Measurements from ENCODE around the gene COQ7. TPM values are rescaled to one million over a fixed set of nuclear protein-coding genes. Genes with fewer than 3 reads are reported as not detected.

The COQ7 gene
- total RNA-seq, 2 donors from 2014 or later: 20.4 to 22.0 TPM

DNA sequence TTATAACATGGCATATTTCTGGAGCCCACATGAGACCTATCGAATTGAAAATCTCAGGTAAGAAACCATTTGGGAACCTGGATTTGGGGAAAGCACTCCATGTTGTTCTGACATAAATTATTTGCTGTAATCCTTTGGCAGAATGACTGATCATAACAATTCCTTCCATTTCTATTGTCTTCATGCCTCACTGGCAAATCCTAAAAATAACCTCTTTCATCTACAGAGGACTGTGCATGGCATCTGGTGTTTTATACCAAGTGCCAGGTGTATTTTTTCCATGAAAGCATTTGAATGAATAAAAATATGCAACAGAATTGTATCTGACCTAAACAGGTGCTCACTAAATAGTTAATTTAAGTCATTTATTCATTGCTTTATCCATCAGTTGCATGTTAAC, 33.7 kb upstream of the COQ7 start:
- Mint-ChIP-seq H3K4me3 (no peak overlapping the region), H3K4me1 (no peaks in the 10 kb centered on the region), H3K9me3 (peaks cover 16% of the 10 kb centered on the region), H3K36me3 (ENCODE audit: low read depth) (peaks cover 79% of the 10 kb centered on the region), H3K27ac (no peak overlapping the region), H3K27me3 (ENCODE audit: insufficient read depth) (no peaks in the 10 kb centered on the region)
- peaks cover 5% of the 10 kb centered on the region for H3K9me3 ChIP-seq (ENCODE audit: control insufficient read depth, low read length)
- no peaks in the 10 kb centered on the region for H3K4me1 ChIP-seq (ENCODE audit: control insufficient read depth, insufficient read depth, low read length)
- H3K27ac ChIP-seq (ENCODE audit: low read depth, low read length): no peak overlapping the region
- TF ChIP-seq, protein P1, sequence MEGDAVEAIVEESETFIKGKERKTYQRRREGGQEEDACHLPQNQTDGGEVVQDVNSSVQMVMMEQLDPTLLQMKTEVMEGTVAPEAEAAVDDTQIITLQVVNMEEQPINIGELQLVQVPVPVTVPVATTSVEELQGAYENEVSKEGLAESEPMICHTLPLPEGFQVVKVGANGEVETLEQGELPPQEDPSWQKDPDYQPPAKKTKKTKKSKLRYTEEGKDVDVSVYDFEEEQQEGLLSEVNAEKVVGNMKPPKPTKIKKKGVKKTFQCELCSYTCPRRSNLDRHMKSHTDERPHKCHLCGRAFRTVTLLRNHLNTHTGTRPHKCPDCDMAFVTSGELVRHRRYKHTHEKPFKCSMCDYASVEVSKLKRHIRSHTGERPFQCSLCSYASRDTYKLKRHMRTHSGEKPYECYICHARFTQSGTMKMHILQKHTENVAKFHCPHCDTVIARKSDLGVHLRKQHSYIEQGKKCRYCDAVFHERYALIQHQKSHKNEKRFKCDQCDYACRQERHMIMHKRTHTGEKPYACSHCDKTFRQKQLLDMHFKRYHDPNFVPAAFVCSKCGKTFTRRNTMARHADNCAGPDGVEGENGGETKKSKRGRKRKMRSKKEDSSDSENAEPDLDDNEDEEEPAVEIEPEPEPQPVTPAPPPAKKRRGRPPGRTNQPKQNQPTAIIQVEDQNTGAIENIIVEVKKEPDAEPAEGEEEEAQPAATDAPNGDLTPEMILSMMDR (conservative IDR thresholded peaks at IDR 0.05): no peak
- no peaks in the 10 kb centered on the region for H3K27me3 ChIP-seq (ENCODE audit: control insufficient read depth, insufficient read depth, low read length, poor library complexity, severe bottlenecking)
- 95 to 100% methylated on average over 1 of the region's 1 CpG for WGBS, 2 experiments (ENCODE audit: insufficient coverage in 1 of 2, insufficient read length in 1 of 2)
- no peak overlapping the region for H3K4me3 ChIP-seq (ENCODE audit: low read length)
- peaks cover 66% of the 10 kb centered on the region for H3K36me3 ChIP-seq (ENCODE audit: control insufficient read depth, insufficient read depth, low read length)
- no peak for DNase-seq
- no peak overlapping the region for H3K9ac ChIP-seq (ENCODE audit: extremely low read depth, low read length, poor library complexity, severe bottlenecking)

GRCh38 chr16:19040400-19040799, 27.0 kb upstream of the COQ7 start:
- no peak for DNase-seq
- Histone ChIP-seq H3K36me3 (ENCODE audit: control insufficient read depth, insufficient read depth, low read length) (peaks cover 51% of the 10 kb centered on the region), H3K4me3 (ENCODE audit: low read length) (no peak overlapping the region), H3K9ac (ENCODE audit: extremely low read depth, low read length, poor library complexity, severe bottlenecking) (no peak overlapping the region), H3K4me1 (ENCODE audit: control insufficient read depth, insufficient read depth, low read length) (no peaks in the 10 kb centered on the region), H3K27ac (ENCODE audit: low read depth, low read length) (no peak overlapping the region), H3K9me3 (ENCODE audit: control insufficient read depth, low read length) (peaks cover 5% of the 10 kb centered on the region), H3K27me3 (ENCODE audit: control insufficient read depth, insufficient read depth, low read length, poor library complexity, severe bottlenecking) (no peaks in the 10 kb centered on the region)
- no peaks in the 10 kb centered on the region for H3K4me1 Mint-ChIP-seq
- H3K9me3 Mint-ChIP-seq: peaks cover 7% of the 10 kb centered on the region
- WGBS, 2 experiments (ENCODE audit: insufficient coverage in 1 of 2, insufficient read length in 1 of 2): 91 to 96% methylated on average over 1 to 2 of the region's 2 CpGs
- no peak overlapping the region for H3K27ac Mint-ChIP-seq
- peaks cover 69% of the 10 kb centered on the region for H3K36me3 Mint-ChIP-seq (ENCODE audit: low read depth)
- TF ChIP-seq, protein P1 (conservative IDR thresholded peaks at IDR 0.05): no peak
- no peak overlapping the region for H3K4me3 Mint-ChIP-seq
- no peaks in the 10 kb centered on the region for H3K27me3 Mint-ChIP-seq (ENCODE audit: insufficient read depth)

- Mint-ChIP-seq H3K4me1 (no peaks in the 10 kb centered on the region), H3K4me3 (no peak overlapping the region), H3K36me3 (ENCODE audit: low read depth) (peaks cover 54% of the 10 kb centered on the region), H3K9me3 (no peaks in the 10 kb centered on the region), H3K27me3 (ENCODE audit: insufficient read depth) (no peaks in the 10 kb centered on the region), H3K27ac (no peak overlapping the region)
- H3K36me3 ChIP-seq (ENCODE audit: control insufficient read depth, insufficient read depth, low read length): peaks cover 52% of the 10 kb centered on the region
- H3K4me3 ChIP-seq (ENCODE audit: low read length): no peak overlapping the region
- TF ChIP-seq, protein P1 (conservative IDR thresholded peaks at IDR 0.05): no peak
- H3K9me3 ChIP-seq (ENCODE audit: control insufficient read depth, low read length): no peaks in the 10 kb centered on the region
- H3K4me1 ChIP-seq (ENCODE audit: control insufficient read depth, insufficient read depth, low read length): no peaks in the 10 kb centered on the region
- H3K9ac ChIP-seq (ENCODE audit: extremely low read depth, low read length, poor library complexity, severe bottlenecking): no peak overlapping the region
- DNase-seq: no peak
- WGBS, 2 experiments (ENCODE audit: insufficient coverage in 1 of 2, insufficient read length in 1 of 2): 95 to 96% methylated on average over 9 to 11 of the region's 11 CpGs
- H3K27ac ChIP-seq (ENCODE audit: low read depth, low read length): no peak overlapping the region
- no peaks in the 10 kb centered on the region for H3K27me3 ChIP-seq (ENCODE audit: control insufficient read depth, insufficient read depth, low read length, poor library complexity, severe bottlenecking)
These were observed 22.6 kb upstream of the COQ7 start for GRCh38 chr16:19044769-19045168.
